Right lobe of liver (tissue), 6 donors: ENCODE measurements around the gene ITGA3. TPM values are rescaled to one million over a fixed set of nuclear protein-coding genes. Genes with fewer than 3 reads are reported as not detected.
A peak's percentile ranks its signal among the peaks of the same experiment; 100 is the strongest.

Experiments
- ATAC-seq, 4 donors: fragments of 200-7000 bp; cut with Tn5 transposase; one replicate each; pipeline ENCODE4 v1.9.1; 2020; ENCODE audit warnings: mild to moderate bottlenecking in 4 of 4, moderate library complexity in 4 of 4
- DNase-seq, 3 donors: peaks; one replicate each; pipeline ENCODE4 v3.0.0-alpha.2; 2020
- H3K27ac ChIP-seq, 3 donors: fragments of 200-600 bp; one replicate each; pipeline ENCODE4 v1.8.0; 2022
- H3K27me3 ChIP-seq, 2 donors: fragments of 200-600 bp; one replicate each; pipeline ENCODE4 v1.8.0; 2022
- H3K36me3 ChIP-seq, 4 donors: fragments of 200-600 bp; sonication (generic) in 1 of 4; one replicate each; pipeline versions ENCODE4 v1.5.1 to v1.8.0; 2017 to 2022; ENCODE audit warnings: control low read depth in 1 of 4
- H3K4me1 ChIP-seq, 4 donors: fragments of 200-600 bp; sonication (generic) in 1 of 4; one replicate each; pipeline versions ENCODE4 v1.5.1 to v1.8.0; 2017 to 2022; ENCODE audit warnings: control low read depth in 1 of 4
- H3K4me3 ChIP-seq, 3 donors: fragments of 200-600 bp; one replicate each; pipeline ENCODE4 v1.8.0; 2022
- H3K9me3 ChIP-seq, 4 donors: fragments of 200-600 bp; sonication (generic) in 1 of 4; one replicate each; pipeline versions ENCODE4 v1.5.1 to v1.8.0; 2017 to 2022; ENCODE audit warnings: control low read depth in 1 of 4
- POLR2A ChIP-seq: fragments of 450-650 bp; IDR thresholded peaks from one replicate; pipeline ENCODE4 v1.6.1; 2017; ENCODE audit warnings: antibody characterized with exemption, mild to moderate bottlenecking
- whole genome bisulfite sequencing: methylation state at CpG from one replicate; pipeline ENCODE4 v1.1.6; 2018; ENCODE audit warnings: low coverage, low lambda C conversion rate; ENCODE audit not compliant: insufficient coverage; ENCODE audit errors: missing lambda C conversion rate; 5-methylcytosine and 5-hydroxymethylcytosine counted together
- intact Hi-C, 2 donors: fragments of 100-400 bp; cut with DNase I; formaldehyde crosslinking; loops; one replicate each; pipeline versions ENCODE4 v1.11.2 to v1.14.1; 2022
- total RNA-seq, 6 experiments: library from RNA; depleted of rRNA in 2 of 6; stranded (reverse); fragments of >200 nt in 2 of 6; fragmentation: NEBNext Ultra II Directional in 3 of 6; extraction: Animal tissue kit (Norgen Biotek cat#: 25700) in 3 of 6; gene quantifications; one replicate each; pipeline versions ENCODE4 v1.1.0 to v1.2.4, GENCODE V29; 2016 to 2023
- TF ChIP-seq, protein P1 (sequence below), 4 donors: fragments of 200-600 bp in 3 of 4; fragments of 450-650 bp in 1 of 4; IDR thresholded peaks; one replicate each; pipeline versions ENCODE4 v1.5.1 to v1.8.0; 2016 to 2022; ENCODE audit warnings: antibody characterized with exemption in 4 of 4, mild to moderate bottlenecking in 2 of 4
- donor health status: DM: no; HTN: yes; CAD: no.
- donor health status: DM: no; HTN: no; CAD: no.
- donor health status: DM: no; HTN: no; CAD: no.
- donor health status: DM: no; HTN: yes; CAD: no.
- donor health status: DM: no; HTN: yes; CAD: no.

ITGA3 gene
- total RNA-seq, 6 experiments from 2014 or later, result 1.4 to 3.7 (median 2.4) TPM

DNA sequence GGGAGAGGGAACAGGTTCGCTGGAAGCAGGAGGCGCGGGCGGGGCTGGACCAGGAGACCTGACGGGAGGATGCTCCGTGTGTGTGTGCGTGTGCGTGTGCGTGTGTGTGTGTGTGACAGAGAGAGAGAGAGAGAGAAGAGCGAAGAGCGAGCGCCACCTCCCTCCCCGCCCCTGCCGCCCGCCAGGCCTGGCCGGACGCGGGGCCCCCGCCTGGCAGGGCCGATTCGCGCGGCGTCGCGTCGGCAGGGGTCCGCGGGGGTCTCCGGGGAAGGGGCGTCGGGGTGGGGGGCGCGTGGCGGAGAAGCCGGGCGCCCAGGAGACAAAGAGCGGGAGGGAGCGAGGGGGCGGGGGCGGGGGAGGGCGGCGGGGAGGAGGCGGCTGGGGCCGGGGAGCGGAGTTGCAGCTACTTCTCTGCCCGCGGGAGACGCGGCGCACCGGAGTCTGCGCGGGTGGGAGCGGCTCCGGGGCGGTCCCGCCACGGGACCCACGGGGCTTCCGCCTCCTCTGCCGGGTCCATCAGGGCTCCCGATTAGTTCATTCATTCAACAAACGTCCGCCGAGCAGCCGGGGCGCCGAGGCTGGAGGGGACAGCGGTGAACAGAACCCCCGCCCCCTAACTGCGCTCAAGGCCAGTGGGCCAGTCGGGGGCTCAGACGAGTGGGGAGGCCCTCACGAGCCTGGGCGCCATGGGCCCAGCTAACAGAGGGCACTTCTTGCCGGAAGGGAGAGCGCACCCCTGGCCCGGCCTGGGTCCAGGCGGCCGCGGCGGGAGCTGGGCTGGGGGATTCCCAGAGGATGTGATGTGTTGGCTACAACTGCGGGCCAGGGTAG lies 74.0 kb downstream of the ITGA3 start, which contains the start of gene SAMD14:
TSS of gene SAMD14 (minus strand) at position 433 of the 831 bp plus-strand sequence. CDS start 5,201 bp downstream, outside the sequence.
- Histone ChIP-seq H3K27ac (peak within 1 kb of the TSS in 1 of 3 donors; percentile 16), H3K9me3 (no peaks in the 10 kb centered on the region), H3K4me1 (peaks cover 0 to 3% (median 0%) of the 10 kb centered on the region in 4 donors), H3K27me3 (peaks cover 0 to 6% of the 10 kb centered on the region in 2 donors), H3K4me3 (peak within 1 kb of the TSS; percentile 18 to 24 (median 21)), H3K36me3 (peaks cover 0 to 7% (median 0%) of the 10 kb centered on the region in 4 donors)
- 2% methylated on average over 24 of the region's 84 CpGs for WGBS
- intact Hi-C loops, result no loop called here
- ATAC-seq, result peak; percentile 33 to 49 (median 36)
- TF ChIP-seq, protein P1, sequence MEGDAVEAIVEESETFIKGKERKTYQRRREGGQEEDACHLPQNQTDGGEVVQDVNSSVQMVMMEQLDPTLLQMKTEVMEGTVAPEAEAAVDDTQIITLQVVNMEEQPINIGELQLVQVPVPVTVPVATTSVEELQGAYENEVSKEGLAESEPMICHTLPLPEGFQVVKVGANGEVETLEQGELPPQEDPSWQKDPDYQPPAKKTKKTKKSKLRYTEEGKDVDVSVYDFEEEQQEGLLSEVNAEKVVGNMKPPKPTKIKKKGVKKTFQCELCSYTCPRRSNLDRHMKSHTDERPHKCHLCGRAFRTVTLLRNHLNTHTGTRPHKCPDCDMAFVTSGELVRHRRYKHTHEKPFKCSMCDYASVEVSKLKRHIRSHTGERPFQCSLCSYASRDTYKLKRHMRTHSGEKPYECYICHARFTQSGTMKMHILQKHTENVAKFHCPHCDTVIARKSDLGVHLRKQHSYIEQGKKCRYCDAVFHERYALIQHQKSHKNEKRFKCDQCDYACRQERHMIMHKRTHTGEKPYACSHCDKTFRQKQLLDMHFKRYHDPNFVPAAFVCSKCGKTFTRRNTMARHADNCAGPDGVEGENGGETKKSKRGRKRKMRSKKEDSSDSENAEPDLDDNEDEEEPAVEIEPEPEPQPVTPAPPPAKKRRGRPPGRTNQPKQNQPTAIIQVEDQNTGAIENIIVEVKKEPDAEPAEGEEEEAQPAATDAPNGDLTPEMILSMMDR (IDR thresholded peaks at IDR 0.05), result no peak
- no peak for TF ChIP-seq POLR2A
- no peak for DNase-seq

DNA sequence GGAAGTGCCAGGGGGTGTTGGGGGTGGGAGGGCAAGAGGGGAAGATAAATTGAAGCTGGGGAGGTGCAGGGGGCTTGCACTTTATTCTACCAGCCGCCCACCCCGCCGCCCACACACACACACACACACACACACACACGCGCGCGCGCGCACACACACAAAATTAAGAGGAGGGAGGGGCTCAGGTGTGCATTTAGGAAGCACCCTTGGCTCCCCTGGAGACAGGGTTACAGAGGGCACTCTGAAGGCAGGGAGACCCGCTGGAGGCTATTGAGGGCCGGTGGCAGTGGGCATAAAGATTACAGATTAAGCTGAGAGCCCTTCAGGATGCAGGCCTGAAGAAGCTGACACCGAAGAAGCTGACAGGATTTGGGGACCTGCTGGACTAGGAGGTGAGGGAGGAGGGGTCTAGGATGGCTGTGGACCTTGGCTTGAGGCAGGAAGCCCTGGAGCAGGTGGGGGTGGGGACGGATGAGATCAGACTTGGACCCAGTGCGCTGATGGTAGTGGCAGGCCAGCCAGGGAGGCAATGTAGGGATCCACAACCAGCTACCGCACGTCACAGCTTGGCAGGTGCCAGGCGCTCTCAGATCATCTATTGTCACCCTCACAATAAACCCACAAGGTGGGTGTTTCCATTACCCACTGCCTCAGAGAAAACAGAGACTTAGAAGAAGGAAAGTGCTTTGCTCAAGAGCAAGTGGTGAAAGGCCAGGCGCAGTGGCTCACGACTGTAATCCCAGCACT lies 74.8 kb downstream of the ITGA3 start:
- peaks cover 0 to 6% of the 10 kb centered on the region in 2 donors for H3K27me3 ChIP-seq
- H3K4me3 ChIP-seq, result no peak overlapping the region
- H3K9me3 ChIP-seq, result no peaks in the 10 kb centered on the region
- peaks cover 0 to 7% (median 0%) of the 10 kb centered on the region in 4 donors for H3K36me3 ChIP-seq
- intact Hi-C loops, result no loop called here
- H3K27ac ChIP-seq, result no peak overlapping the region
- DNase-seq (no peak), ATAC-seq (peak in 2 of 4 donors; percentile 14 to 24)
- peaks cover 0 to 3% (median 0%) of the 10 kb centered on the region in 4 donors for H3K4me1 ChIP-seq
- 47% methylated on average over 12 of the region's 19 CpGs for WGBS
- TF ChIP-seq POLR2A, result no peak
- TF ChIP-seq, protein P1 (IDR thresholded peaks at IDR 0.05), result no peak

DNA sequence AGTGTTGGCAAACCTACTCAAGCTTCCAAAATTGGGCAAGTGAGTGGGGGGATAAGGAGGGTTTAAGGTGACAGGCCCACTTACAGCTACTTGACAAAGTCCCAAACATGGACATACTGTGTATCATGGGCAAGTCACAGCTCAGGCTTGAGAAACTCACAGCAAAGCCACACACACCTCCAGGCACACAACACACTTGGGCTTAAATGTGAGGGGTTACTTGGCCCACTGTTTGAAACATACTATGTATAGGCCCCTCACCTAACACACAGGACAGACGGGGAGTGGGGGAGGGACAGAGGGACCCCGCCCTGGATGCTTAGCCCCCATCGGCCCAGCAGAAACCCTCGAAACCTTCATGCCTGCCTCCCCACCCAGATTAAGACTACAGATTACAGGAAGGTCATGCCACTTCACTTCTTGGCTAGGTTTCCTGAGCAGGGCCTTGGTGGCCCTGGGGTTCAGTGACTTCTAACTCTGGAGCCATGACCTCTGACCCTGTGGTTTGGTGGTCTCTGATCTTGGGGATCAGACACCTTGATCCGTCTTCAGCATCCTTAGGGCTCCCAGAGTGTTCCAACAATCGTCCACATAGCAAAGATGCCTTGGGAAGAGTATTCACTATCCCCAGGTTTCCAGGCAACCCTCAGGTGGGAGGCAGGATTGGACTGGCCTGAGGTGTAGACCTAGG lies 76.3 kb downstream of the ITGA3 start:
- ATAC-seq, result no peak
- H3K4me3 ChIP-seq, result no peak overlapping the region

More for the DNA sequence above, 76.3 kb downstream of the ITGA3 start:
- Histone ChIP-seq H3K27me3 (peaks cover 0 to 6% of the 10 kb centered on the region in 2 donors), H3K36me3 (peaks cover 0 to 18% (median 0%) of the 10 kb centered on the region in 4 donors), H3K4me1 (peaks cover 0 to 3% (median 0%) of the 10 kb centered on the region in 4 donors), H3K27ac (no peak overlapping the region), H3K9me3 (no peaks in the 10 kb centered on the region)
- no peak for TF ChIP-seq POLR2A
- TF ChIP-seq, protein P1 (IDR thresholded peaks at IDR 0.05), result no peak
- DNase-seq, result no peak
- intact Hi-C loops, result no loop called here
- no CpG with 5 or more reads among the region's 6 CpGs for WGBS
